Rectal smooth muscle tissue (tissue), 1 donor: ENCODE measurements around the gene CDCA7.
"Not testable (repeated sequence)": the region's sequence is repeated elsewhere in the genome, so short reads cannot be mapped to it uniquely, and the experiment has no call there.

ENCODE experiments used
- H3K27ac ChIP-seq: one replicate; pipeline ENCODE4 v1.7.0; 2013; ENCODE audit warnings: low read depth, low read length, inconsistent platforms
- H3K27me3 ChIP-seq: one replicate; pipeline ENCODE4 v1.7.0; 2013; ENCODE audit warnings: low read length; ENCODE audit not compliant: control insufficient read depth, insufficient read depth
- H3K36me3 ChIP-seq: one replicate; pipeline ENCODE4 v1.7.0; 2013; ENCODE audit warnings: low read length; ENCODE audit not compliant: control insufficient read depth, insufficient read depth
- H3K4me1 ChIP-seq: one replicate; pipeline ENCODE4 v1.7.0; 2013; ENCODE audit warnings: low read length; ENCODE audit not compliant: control insufficient read depth, insufficient read depth
- H3K4me3 ChIP-seq: one replicate; pipeline ENCODE4 v1.7.0; 2013; ENCODE audit warnings: low read length
- H3K9ac ChIP-seq: one replicate; pipeline ENCODE4 v1.7.0; 2013; ENCODE audit warnings: low read length

The CDCA7 gene

DNA sequence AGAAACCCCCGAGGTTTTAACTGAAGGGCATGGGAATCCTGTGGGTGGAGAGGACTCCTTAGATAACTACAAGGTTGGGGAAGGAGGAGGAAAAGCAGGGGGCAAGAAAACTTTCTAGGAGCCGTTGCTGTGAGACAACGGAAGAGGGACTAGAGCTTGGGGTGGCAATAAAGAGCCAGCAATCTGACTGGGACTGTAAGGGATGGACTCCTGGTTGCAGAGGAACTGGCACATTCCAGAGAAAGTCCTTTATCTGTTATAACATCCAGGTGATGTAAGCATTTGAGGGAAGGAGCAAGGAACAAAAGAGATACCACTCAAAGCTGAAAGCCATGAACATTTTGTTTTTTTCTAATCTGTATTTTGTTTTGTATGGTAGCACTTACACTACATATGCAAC is 16.4 kb downstream of the CDCA7 start:
- Histone ChIP-seq H3K36me3 (no peaks in the 10 kb centered on the region), H3K27me3 (no peaks in the 10 kb centered on the region), H3K4me3 (no peak overlapping the region), H3K27ac (no peak overlapping the region), H3K4me1 (no peaks in the 10 kb centered on the region), H3K9ac (no peak overlapping the region)

DNA sequence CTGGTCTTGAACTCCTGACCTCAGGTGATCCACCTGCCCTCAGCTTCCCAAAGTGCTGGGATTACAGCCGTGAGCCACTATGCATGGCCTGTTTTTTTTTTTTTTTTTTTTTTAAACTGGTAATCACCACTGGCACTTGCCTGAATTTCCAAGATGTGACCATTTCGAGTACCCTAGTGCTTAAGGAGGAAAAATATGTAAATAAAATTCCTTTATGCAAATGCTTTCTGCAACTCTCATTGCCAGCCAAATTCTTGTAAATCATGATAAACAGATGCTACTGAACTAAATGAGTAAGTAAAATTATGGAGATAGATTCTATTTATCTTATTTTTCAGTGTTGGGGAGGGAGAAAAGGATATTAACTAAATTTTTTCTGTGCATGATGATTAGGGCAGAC is 18.6 kb downstream of the CDCA7 start:
- Histone ChIP-seq H3K27me3 (no peaks in the 10 kb centered on the region), H3K27ac (no peak overlapping the region), H3K4me1 (no peaks in the 10 kb centered on the region), H3K4me3 (no peak overlapping the region), H3K9ac (no peak overlapping the region), H3K36me3 (no peaks in the 10 kb centered on the region)

DNA sequence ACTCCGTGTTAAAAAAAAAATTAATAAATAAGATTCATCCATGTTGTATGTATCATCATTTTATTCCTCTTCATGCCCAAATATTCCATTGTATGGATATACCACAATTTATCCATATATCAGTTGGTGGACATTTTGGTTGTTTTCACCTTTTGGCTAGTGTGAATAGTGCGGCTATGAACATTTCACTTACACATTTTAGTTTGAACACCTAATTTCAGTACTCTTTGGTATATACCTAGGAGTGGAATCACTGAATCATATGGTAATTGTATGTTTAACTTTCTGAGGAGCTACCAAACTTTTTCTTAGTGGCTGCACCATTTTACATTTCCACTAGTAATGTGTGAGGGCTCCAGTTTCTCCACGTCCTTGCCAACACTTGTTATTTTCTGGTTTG is 20.0 kb downstream of the CDCA7 start:
- H3K36me3 ChIP-seq = no peaks in the 10 kb centered on the region
- no peak overlapping the region for H3K27ac ChIP-seq
- no peak overlapping the region for H3K9ac ChIP-seq
- H3K4me3 ChIP-seq = no peak overlapping the region
- H3K4me1 ChIP-seq = no peaks in the 10 kb centered on the region
- H3K27me3 ChIP-seq = no peaks in the 10 kb centered on the region

DNA sequence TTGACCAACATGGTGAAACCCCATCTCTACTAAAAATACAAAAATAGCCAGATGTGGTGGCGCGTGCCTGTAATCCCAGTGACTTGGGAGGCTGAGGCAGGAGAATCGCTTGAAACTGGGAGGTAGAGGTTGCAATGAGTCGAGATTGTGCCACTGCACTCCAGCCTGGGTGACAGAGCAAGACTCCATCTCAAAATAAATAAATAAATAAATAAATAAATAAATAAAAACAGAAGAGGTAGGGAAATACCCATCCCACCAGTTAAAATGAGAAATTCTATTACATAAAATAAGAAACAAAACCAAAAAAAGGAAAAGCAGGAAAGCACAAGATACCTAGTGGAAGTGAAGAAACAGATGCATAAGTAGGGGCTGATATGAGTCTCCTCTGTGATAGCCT is 30.9 kb downstream of the CDCA7 start:
- H3K4me1 ChIP-seq, H3K27me3 ChIP-seq, H3K9ac ChIP-seq, H3K27ac ChIP-seq, H3K4me3 ChIP-seq, H3K36me3 ChIP-seq: not testable (repeated sequence)

DNA sequence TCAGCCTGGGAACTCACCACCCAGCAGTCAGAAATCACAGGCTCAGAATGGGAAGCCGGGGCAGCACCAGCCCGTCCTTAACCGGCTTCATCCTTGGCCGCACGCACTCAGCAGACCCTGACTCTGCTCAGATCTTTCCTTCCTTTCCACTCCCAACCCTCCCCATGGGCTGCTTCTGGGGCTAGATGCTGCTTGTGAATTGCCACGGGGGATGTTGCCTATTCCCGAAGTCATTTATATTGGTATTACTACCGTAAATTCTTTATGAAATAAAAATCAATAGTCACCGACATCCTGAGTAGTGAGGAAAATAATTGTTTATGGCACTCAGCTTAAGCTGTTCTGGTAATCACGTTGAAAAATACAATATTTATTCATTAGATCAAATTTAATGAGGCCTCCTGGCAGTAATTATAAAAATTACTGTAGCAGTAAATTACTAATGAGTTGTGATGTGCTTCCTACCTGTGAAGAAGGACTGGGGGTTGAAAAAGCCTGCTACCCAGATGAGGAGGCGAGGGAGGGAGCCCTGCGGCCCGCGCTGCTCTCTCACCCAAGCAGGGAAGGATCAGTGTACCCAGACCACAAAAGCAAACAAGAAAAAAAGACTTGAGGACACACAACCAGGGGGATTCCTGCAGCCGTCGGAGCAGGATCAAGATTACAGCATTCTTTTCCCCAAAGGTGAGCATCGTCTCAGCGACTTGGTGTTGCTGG is 31.5 kb downstream of the CDCA7 start:
- Histone ChIP-seq H3K4me3 (no peak overlapping the region), H3K27me3 (no peaks in the 10 kb centered on the region), H3K36me3 (no peaks in the 10 kb centered on the region), H3K4me1 (no peaks in the 10 kb centered on the region), H3K9ac (no peak overlapping the region), H3K27ac (no peak overlapping the region)

DNA sequence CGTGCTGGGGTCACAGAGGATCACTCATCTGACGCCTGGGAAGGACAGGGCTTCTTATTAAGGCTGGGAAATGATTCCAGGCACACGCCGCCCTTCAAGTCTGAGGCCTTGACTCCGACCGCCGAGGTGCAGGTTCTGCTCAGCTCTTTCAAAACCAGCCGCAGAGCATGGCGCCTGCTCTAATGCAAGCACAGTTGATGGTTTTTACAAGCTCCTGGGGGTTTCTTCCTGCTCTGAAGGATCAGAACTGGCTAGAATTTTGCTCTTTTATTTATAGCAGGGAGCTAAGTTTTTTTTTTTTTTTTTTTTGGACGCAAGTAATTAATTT is 32.0 kb downstream of the CDCA7 start:
- H3K4me1 ChIP-seq = no peaks in the 10 kb centered on the region
- H3K9ac ChIP-seq = no peak overlapping the region
- H3K27me3 ChIP-seq = no peaks in the 10 kb centered on the region
- no peak overlapping the region for H3K27ac ChIP-seq
- no peak overlapping the region for H3K4me3 ChIP-seq
- H3K36me3 ChIP-seq = no peaks in the 10 kb centered on the region

DNA sequence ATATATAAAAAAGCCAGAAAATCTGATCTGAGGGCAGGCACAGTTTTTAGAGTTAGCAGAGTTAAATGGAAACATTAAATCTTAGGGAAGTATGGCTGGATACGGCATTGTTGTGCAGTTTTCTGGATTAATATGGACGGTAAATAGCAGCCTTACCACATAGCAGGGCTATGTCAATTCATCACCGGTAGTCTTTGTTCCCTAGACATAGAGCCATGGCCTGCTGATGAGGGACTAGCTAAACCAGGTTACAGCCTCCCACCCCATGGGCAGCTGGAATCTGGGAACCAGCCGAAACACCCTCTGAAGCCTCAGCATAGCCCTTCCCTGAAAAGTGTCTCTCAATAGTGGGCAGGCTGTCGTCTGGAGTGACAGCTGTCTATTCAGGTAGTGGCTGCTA is 32.4 kb downstream of the CDCA7 start:
- Histone ChIP-seq H3K9ac (no peak overlapping the region), H3K27me3 (no peaks in the 10 kb centered on the region), H3K27ac (no peak overlapping the region)

DNA sequence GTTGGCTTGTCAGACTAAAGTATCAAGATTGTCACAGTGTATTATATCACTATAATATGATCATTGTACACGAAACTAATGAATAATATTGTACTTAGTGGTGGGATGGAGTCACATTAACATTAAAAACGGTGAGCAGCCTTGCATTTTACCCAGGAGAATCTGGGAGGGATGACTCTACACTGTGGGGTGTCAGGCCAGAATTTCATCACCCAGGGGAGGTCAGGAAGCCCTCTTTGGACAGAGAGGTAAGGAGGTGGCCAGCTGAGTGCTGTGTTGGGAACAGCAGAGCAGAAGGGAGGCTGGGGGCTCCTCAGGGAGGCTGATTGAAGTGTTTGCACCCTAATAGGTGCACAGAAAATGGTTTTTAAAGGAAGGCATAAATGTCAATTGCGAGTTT is 33.0 kb downstream of the CDCA7 start:
- Histone ChIP-seq H3K4me3 (no peak overlapping the region), H3K27ac (no peak overlapping the region), H3K9ac (no peak overlapping the region), H3K4me1 (no peaks in the 10 kb centered on the region), H3K36me3 (no peaks in the 10 kb centered on the region), H3K27me3 (no peaks in the 10 kb centered on the region)

More for the DNA sequence above, 32.4 kb downstream of the CDCA7 start:
- Histone ChIP-seq H3K36me3 (no peaks in the 10 kb centered on the region), H3K4me1 (no peaks in the 10 kb centered on the region), H3K4me3 (no peak overlapping the region)

DNA sequence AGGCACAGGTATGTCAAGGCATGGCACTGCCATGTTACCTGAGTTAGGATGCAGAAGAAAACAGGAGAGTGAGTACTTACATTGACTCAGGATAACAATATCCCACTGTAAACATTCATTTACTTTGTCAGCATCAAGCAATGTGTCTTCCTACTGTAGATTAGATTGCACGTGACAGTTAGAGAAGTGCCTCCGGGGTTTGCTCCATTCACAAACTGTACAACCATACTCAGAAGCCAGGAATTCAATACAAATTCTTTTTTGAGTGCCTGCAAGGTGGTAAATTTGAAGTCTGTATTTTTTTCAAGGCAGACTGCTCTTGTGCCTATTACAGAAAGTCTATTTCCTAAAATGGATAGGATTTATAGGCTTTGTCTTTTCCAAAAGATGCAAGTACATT is 34.1 kb downstream of the CDCA7 start:
- no peaks in the 10 kb centered on the region for H3K36me3 ChIP-seq
- no peak overlapping the region for H3K4me3 ChIP-seq
- no peak overlapping the region for H3K9ac ChIP-seq
- no peaks in the 10 kb centered on the region for H3K27me3 ChIP-seq
- H3K4me1 ChIP-seq = no peaks in the 10 kb centered on the region
- no peak overlapping the region for H3K27ac ChIP-seq

DNA sequence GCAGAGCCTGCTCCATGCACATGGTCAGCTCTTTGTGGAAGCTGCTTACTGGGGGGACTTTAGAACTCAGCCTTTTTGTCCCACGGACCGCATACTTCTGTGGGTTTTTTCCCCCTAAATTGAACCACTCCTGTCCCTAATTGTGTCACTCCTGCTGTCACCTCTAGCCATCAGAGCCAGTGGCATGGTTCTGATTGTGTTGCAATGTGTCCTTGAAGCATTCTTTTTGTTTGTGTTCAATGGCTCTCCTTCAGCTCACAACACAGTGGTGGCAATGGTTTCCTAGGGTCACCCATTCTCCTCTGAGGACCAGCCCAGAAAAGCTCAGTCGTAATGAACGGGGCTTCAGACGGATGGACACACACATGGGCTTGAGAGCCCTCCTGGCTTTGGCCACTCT is 35.4 kb downstream of the CDCA7 start:
- Histone ChIP-seq H3K27ac (no peak overlapping the region), H3K36me3 (no peaks in the 10 kb centered on the region), H3K4me3 (no peak overlapping the region)

DNA sequence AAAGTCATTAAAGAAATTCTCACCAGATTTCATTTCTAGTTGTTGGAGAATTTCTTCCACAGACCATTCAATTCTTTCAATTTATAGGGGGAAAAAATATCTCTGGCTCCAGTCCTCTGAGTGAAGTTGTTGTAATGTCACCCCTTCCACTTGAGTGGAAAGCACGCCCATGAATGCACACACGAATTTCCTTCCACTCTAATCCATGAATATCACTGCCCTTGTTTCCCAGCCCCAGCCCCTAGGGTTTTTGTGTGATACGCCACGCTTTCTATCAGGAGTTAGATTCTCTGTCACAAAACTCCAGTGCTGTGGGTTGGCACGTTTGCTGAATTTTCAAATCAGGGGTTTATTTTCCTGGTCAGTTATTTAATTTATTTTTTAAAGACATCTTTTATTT is 38.1 kb downstream of the CDCA7 start:
- H3K36me3 ChIP-seq = no peaks in the 10 kb centered on the region
- H3K4me3 ChIP-seq = no peak overlapping the region
- no peak overlapping the region for H3K9ac ChIP-seq
- H3K27ac ChIP-seq = no peak overlapping the region
- no peaks in the 10 kb centered on the region for H3K27me3 ChIP-seq
- H3K4me1 ChIP-seq = no peaks in the 10 kb centered on the region

More for the DNA sequence above, 35.4 kb downstream of the CDCA7 start:
- H3K27me3 ChIP-seq = no peaks in the 10 kb centered on the region
- H3K4me1 ChIP-seq = no peaks in the 10 kb centered on the region
- H3K9ac ChIP-seq = no peak overlapping the region

DNA sequence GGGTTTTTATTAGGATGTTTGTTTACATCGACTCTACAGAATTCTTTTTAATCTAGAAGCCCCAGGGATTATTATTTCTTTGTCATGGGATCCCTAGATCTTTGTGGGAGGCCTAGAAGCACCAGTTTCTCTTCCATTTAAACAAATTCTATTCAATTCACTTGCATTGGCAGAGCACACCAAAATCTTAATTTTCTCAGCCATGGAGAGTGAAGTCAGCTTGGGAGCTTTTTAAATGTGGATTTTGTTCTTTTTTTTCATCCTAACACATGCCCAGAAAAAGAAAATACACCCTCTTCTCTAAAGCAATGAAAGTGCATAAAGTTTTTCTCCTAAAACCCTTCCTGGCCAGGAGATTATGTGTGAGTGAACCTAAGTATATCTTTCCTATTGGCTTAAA is 38.5 kb downstream of the CDCA7 start:
- Histone ChIP-seq H3K27me3 (no peaks in the 10 kb centered on the region), H3K36me3 (no peaks in the 10 kb centered on the region), H3K4me1 (no peaks in the 10 kb centered on the region), H3K27ac (no peak overlapping the region), H3K9ac (no peak overlapping the region), H3K4me3 (no peak overlapping the region)

DNA sequence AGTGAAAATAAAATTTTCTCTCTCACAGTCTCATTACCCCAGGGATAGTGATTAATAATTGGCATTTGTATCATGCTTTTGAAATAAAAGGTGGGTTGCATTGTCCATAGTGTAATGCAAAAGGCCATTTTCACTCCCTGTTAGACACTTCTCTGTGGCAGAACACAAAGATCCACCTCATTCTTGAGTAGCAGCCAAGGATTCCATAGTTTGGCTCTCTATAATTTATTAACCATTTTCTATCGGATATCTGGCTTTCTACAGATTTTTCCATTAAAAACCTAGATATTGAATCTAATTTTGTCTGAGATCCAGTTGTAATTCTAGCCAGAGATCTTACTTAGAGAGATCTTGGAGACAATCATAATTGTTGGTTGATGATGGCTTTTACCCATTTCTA is 39.0 kb downstream of the CDCA7 start:
- H3K27me3 ChIP-seq = no peaks in the 10 kb centered on the region
- no peak overlapping the region for H3K4me3 ChIP-seq
- no peaks in the 10 kb centered on the region for H3K36me3 ChIP-seq
- no peak overlapping the region for H3K27ac ChIP-seq
- H3K4me1 ChIP-seq = no peaks in the 10 kb centered on the region
- H3K9ac ChIP-seq = no peak overlapping the region
